CD4-positive, alpha-beta T cell treated with Interleukin-15 for 4 hours (primary cell): Measurements from ENCODE around the gene TMEM86A.

Experiments
- DNase-seq: peaks from one replicate; pipeline ENCODE4 v3.0.0-alpha.2; 2020; ENCODE audit warnings: low spot score

Gene TMEM86A

DNA sequence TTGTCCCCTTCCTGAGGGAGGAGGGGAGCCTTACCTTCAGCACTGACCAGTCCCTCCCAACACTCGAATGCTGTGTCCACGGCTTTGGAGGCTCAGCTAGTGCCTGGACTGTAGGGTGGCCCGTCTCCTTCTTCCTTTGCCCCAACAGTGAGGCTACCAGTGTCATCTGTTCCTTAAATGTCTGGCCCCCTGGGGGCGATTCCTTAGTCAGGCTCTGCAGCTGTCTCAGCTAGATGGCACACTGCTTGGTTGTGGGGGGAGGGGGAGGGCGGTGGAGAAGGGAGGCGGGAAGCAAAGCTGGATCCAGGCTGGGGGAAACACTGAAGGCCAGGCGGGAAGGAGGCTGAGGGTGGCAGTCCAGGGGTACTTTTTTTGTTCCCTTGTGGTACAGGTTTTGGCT, 27.5 kb downstream of the TMEM86A start, which contains the start of gene IGSF22:
Gene IGSF22 (minus strand): TSS at position 149 of the 400 bp plus-strand sequence. CDS start 1,952 bp downstream, outside the sequence.
- DNase-seq: no peak

DNA sequence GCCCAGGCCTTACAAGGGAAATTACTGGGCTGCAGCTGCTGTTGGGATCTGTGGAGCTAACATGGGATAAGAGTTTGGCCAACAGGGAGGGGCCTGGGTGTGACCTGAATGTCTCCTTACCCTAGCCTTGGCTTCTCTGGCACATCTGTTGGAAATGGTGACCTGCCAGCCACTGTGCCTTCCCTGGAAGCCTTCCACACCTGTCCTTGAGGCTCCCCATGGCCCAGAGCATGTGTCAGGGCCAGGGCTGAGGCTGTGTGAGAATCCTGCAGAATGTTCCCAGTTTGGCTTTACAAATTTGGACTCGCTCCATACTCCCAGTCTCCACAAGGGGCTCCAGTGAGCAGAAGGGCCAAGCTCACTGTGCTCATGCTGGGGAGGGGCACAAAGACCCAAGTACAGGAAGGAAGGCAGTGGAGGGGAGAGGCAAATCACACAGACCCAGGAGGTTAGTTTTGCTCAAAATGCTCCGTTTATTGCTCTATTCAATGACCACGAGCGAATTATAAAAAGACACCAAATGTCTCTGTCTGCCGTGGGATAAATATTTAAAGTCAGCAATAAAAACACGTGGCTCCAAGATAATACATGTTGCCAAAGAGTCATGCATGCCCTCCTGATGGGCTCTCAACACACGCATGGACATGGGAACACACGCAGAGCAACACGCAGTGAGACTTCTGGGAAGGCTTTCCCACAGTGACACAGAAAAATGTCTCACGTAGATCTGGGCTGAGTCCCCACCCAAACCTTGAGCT, 29.1 kb downstream of the TMEM86A start:
- peak; percentile 52 for DNase-seq

DNA sequence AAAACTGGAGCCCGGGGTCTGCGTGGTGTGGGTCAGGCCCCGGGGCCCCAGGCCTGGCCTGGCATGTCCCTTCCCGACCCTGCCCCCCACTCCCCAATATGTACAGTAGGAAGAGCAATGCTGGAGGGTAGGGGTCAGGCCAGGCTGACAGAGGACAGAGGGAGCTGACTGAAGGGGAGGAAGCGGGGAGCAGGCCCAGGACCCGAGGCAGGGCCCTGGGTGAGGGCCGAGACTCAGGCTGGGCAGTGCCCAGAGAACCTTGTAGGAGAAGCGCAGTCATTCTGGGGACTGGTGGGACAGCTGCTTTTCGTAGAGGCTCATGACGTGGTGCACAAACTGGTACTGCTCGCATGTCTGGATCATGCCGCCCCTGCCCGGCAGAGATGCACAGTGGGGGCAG, 30.1 kb downstream of the TMEM86A start:
- no peak for DNase-seq

DNA sequence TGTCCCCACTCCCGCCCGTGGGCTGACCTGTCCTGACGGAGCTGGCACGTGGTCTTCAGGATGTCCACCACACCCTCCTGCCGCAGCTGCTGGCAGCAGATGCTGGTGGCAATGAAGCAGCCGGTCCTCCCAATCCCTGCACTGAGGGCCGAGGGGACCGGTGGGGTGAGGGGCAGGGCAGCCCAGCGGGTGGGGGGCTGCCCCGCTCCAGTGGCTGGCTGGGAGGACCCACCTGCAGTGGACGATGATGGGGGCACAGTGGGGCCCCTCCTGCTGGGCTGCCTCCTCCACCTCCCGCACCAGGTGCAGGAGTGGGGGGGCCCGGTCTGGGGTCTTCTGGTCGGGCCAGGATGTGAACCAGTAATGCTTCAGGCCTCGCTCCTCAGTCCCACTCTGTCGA, 30.8 kb downstream of the TMEM86A start:
- no peak for DNase-seq

DNA sequence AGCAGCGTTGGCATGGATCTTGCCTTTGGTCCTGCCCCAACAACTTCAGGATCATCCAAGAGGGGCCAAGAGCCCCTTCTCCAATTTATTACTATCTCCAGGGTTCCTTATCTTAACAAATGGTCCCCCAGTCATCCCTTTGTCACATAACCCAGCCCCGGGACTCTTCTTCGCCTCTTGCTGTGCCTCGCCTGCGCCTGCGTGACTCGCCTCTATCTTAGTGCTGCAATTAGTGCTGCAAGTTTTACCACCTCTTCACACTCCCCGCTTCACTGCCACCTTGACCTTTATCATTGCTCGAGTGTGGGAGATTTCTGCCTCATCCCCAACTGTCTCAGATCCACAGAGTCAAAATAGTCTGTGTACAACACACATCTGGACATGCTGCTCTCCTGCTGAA, 31.4 kb downstream of the TMEM86A start:
- DNase-seq: no peak

DNA sequence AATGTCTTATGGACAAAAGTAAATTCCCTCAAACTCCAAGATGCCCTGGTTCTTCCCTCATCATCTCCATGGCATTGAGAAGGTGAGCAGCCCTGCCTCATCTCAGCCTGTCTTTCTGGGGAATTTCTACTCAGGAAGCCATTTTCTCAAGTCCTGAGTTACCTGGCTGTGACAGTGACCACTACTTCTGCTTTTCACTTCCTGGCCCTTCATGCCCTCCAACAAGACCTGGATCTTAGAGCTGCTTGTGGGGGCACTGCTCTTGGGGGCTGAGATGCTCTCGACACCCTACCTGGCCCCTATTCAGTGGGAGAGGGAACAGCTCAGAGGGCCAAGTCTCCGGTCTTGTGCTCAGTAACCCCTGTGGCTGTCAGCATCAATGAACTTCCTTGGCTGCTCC, 32.9 kb downstream of the TMEM86A start:
- no peak for DNase-seq

DNA sequence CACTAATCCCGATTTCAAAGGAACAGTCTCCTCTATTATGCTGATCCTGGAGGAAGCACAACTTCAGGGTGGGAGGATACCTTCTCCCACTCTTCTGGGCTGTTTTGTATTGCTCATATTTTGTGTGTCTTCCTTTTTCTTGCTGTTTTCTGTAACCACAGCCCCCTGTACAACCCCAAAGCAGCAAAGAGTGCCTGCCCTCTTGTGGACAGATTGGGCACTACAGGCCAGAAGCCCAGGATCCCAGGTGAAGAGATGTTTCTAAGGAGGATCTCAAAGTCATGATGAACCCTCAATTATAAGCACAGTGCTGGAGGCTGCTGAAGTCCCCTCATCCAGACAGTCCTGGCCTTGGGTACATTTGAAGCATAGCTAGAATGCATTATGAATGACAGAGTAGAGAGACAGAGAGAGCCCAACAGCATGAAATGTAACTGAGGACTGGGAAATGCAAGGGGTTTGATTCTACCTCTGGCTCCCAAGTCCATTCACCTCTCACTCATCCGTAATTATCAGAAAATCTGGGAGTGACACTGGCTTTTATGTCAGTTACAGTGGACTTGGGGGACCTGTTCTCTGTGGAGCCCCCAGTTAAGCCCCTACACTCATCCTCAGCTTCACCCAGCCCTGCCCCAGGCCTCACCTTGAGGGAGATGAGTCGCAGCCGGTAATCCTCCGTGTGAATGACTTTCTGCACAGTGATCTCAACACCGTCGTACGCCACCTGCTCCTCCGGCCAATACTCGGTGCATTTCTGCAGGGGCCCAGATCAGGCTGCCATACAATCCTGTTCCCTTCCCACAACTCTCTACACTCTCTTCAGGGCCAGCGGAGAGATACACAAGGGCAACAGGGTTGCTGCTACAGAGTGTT, 33.6 kb downstream of the TMEM86A start:
- peak; percentile 72 for DNase-seq

DNA sequence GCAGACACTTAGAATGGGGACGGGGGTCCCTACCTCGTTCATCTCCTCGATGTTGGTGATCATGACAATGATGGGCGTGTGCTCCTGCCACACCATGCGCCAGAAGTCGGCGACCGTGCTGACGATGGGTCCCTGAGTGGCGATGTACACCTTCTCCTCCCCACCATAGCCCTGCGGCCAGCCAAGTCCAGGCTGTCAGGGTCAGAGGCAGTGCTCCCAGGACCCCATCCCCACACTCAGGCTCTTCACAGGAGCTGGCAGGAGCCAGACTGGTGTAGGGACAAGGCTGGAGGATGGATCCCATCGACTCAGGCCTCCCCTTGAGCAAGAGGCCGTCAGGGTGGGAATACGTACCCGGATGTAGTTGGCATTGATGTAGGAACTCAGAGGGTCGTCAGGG, 34.6 kb downstream of the TMEM86A start:
- DNase-seq: no peak

DNA sequence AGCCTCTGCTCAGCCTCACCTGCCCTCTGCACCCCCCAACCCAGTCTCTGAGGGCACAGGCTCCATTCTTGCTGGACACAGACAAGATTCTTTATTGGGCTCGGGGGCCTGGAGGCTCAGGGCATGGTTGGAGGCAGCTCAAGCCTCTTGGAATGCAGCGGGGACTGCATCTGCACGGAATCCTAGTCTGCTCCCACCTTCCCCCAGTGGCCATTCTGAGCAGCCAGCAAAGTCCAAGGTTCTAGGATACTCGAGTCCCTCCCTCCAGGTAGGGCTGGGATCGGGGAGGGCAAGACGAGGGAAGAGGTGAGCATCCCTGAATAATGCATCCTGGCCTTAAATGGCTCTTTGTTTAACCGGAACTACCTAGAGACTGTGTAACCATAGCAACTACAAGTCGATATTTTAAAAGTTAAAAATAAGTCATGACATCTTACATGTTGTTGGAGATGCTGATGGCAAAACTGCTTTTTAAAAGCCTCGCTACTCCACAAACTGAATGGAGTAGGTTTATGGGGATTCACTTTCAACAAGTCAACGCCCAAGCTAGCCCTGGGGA, 38.1 kb downstream of the TMEM86A start:
- no peak for DNase-seq

DNA sequence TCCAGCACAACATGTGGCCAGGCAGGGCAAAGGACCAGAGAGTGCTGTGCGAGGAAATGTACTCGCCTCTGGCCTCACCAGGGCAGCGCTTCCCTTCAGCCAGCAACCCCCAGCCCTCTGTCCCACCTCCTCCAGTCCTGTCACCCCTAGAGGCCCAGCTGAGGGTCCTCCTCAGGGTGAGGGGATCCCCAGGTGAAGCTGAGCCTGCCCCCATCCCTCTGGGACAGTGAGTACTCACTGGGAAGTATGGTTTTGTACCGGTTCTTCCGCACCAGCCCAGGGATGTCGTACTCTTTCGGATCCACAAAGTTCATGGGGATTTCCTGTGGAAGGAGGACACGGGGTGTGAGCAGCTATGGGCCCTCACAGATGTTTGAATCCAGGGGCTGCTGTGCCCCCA, 39.1 kb downstream of the TMEM86A start:
- DNase-seq: no peak

DNA sequence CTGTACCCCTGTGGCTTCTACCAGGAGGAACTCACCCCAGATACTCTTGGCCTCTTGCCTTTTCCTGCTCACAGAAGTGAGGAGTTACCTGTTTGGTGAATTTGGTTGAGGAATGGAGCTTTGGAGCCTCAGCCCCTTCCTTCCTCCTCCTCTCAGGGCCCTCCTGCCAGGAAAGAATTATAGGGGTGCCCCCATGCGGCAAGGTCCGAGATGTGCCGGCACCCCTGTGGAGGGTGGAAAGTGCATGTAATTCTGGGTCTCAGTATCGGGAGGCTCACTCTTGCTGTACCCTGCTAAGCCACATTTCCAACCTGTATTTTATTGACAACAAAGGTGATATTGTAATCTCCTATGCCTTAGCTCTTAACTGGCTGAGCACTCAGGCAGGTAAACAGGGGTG, 41.1 kb downstream of the TMEM86A start:
- no peak for DNase-seq

DNA sequence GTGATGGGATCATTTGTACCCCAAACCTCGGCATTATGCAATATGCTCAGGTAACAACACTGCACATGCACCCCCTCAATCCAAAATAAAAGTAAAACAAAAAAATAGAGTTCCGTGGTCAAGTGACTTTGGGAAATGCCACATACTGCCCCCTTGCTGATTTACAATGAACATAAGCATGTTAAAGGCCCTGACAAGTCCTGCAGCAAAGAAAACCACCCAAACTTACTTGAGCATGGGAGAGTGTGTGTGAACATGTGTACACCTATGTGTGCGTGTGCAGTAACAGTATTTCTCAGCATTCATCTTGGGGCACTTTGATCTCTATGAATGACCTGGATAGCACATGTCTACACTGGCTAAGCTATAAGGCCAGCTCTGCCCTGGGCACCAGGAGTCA, 43.2 kb downstream of the TMEM86A start:
- no peak for DNase-seq

DNA sequence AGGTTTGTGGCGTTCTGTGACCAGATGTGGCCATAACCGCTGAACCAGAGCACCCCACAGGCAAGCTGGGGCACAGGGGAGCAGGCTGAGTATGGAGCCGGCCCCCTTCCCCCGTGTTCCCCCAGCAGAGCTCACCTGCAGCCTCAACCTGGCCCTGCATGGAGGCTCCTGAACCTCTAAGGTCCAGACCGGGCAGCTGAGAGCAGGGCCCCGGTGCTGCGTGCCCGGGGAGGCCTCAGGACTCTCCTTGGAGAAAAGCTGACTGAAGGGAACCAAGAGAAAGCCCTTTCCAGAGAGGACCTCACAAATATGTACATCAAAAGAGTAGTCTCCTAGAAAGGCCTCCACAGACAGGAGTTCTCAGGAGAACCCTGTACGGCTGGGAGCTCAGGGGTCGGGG, 44.8 kb downstream of the TMEM86A start:
- DNase-seq: no peak

DNA sequence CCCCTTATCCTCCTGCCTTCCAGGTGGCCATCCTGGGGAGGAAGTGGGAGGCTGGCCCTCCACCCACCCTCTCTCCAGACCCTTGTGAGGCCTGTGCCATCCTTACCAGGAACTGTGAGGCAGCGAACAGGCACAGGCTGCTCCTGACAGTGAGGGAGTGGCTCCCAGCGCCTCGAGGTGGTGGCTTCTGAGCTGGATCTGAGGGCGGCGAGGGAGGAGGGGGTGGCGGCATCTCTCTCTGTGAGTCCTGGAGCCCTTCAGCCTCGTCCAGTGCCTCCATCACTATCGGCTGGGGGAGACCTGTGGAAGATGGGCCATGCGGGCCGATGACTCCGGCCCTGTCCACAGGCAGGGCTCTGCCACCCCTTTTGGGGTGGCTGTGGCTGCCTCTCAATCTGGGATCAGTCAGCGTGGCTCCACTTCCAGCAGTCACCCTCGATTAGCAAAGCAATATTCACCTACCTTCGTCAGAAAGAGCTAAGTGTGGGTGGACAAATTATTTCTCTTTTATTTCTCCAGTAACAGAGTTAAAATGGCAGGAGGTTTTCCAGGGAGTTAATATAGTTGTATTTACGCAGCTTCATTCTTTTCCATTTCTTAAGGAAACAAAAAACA, 45.4 kb downstream of the TMEM86A start:
- no peak for DNase-seq

DNA sequence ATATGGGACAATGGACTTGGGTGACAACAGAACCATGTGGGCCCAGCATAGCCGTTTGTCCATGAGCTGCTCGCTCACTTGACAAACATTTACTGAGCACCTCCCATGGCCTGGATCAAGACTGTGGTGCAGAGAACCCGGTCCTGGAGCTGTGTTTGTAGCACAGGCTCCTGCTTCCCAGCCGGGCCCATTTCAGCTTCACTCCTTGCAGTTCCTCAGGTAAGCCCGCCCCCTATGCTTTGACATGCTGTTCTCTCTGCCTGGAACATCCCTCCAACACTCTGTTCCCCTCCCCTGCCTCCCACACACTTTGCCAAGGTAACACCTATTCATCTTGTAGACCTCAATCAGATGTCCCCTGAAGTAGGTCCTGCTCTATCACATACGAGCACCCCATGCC, 46.7 kb downstream of the TMEM86A start:
- DNase-seq: no peak

DNA sequence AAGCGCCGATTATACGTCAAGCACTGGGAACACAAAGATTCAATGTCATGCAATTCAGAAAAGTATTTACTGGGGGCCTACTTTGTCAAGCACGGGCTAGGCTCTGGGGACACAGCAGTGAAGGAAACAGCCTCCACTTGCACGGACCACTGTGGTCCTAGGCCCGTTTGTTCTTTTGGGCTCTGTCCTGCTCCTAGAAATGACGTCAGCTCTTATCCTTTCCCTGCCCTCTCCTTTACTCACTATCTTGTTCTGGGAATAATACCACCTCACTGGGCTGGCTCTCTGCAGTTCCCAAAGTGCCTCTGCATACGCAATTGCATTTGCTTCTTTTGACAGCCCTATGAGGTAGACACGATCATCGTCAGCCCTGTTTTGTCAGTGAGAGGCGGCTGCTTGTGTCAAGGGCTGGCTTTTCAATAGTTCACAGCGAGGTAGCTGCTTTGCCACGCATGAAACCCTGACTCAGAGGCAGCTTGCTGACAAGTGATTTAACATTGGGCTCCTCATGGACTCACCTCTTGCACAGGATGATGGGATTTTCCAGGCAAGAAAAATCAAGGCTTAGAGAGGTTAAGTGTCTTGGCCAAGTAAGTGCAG, 50.3 kb downstream of the TMEM86A start:
- no peak for DNase-seq

DNA sequence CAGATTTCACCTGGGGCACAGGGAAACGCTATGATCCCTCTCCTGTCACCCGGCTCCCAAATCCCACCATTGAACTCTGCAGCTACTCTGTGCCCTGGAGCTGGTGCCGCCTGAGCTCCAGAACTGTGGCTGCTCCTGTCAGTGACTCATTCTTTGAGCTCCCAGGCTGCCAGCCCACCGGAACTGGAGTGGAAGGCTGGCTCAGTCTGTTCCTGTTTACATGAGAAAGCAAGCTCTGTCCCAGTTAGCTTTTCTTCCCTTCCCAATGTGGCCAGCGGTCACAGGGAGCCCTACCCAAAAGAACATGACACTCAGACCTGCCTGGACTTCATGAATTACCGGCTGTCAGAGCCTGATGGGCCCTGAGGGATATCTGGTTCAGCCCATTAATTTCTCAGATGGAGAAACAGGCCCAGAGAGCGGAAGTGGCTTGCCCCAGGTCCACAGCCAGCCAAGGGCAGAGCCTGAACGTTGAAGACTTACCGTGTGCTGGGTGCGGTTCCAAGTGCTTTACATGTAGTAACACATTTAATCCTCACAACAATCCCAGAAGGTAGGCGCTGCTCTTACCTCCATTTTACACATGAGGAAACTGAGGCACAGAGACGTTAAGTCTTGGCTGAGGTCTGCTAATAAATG, 51.2 kb downstream of the TMEM86A start:
- no peak for DNase-seq

DNA sequence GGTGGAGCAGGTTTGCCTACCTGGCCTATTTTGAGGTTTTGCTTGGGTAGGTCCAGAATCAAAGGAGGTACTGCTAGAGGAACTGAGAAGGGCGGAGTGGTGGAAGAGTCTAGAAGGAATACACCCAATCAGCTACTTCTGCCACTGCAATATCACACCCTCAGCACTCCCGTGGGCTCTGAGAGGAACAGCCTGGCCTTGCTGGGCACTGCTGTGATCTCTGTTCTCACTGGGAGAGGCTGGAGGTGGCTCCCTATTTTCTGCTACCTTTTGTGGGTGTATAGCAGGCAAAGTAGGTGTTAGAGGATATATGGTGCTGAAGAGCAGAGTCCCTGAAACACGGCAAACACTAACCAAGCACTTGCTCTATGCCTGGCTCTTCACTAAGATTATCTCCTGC, 52.4 kb downstream of the TMEM86A start:
- no peak for DNase-seq

DNA sequence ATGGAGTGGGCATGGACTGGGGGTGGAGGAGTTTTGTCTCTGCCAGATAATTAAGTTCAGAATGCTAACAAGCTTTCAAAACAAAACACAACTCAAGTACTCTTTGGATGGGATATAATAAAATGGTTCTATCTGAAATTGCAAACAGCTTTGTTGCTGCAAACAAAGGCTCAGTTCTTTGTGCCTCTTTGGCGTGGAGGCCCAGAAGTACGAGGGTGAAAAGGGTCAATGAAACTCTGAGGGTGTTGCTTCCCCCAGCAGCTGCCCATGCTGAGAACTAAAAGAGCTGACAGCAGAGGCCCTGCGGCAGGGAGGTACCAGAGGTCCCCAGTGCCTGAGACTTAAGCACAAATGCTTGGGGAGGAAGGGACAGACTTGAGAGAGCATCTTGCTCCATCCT, 53.9 kb downstream of the TMEM86A start:
- DNase-seq: no peak

DNA sequence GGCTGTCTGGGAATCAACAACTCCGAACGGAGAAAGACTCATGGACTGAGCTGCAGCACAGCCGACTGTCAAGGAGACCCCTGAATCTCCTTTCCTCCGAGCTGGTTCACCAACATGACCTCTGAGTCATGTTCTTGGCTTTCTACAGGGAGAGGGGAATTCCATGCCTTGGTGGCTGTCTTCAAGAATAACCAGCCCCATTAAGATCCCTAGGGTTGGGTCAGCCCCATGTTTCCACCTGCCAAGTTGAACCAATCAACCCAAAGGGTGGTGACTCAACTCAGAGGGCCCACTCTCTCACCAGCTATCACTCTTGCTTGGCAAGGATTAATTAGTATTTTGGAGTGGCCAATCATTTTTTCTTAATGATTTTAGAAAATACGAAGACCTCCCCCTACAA, 55.7 kb downstream of the TMEM86A start:
- no peak for DNase-seq
